GM21786 (cell line): Measurements from ENCODE around the gene ME3.

Source experiments
- ATAC-seq: cut with Tn5 transposase; IDR thresholded peaks from one replicate; pipeline ENCODE4 v1.9.1; 2021; ENCODE audit not compliant: unreplicated experiment

ME3 gene

DNA sequence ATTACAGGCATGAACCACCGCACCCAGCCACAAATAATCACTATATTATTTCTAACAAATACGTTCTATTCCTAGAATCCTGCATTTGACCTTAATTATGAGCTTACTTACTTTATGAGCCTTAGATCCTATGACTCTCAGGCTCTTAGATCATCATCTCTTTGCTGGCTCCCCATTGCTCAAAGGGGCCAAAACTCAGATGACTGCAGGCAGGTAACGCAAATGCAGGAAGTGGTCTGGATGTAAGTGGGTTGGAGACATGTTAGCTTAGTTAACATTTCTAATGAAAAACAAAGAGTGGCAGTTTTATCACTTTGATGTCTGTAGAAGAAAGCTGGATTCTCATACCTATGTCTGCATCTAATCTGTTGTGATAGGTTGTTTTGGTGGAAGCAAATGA lies 274.3 kb downstream of the ME3 start:
- ATAC-seq = no peak

DNA sequence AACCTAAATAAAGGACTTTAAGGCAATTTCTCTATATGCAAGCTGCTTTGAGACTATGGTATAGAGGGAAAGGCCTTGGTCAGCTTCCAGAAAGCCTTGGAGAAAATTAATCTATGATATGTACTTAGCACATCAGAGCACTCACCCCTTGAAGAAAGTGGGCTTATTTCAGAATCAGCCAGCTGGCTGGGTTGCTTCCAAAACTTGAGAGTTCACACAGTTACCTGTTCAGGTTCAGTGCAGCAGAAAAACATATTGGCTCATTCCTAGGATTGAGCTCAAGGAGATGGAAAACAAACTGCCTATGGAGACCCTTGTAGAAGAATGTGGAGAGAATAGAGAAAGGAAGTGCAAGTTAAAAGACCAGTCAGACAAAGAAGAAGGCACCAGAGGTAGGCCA lies 275.1 kb downstream of the ME3 start:
- ATAC-seq = no peak

DNA sequence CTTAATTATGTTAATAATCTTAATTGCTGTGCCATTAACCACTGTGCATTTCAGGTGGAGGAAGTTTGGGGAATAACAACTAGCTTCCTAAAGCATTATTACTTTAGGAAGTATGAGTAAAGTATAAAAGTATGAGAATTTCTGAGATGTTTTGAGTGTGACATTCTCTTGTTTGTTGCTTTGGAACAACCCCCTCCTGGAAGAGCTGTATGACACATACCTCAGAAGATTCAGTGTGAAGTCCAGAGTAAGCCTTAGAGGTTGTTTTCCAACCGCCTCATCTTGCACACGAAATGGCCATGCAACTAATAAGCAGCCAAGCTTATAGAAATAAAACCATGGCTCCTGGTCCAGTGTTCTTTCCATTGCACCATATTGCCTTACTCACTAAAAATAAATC lies 276.0 kb downstream of the ME3 start:
- ATAC-seq = no peak

DNA sequence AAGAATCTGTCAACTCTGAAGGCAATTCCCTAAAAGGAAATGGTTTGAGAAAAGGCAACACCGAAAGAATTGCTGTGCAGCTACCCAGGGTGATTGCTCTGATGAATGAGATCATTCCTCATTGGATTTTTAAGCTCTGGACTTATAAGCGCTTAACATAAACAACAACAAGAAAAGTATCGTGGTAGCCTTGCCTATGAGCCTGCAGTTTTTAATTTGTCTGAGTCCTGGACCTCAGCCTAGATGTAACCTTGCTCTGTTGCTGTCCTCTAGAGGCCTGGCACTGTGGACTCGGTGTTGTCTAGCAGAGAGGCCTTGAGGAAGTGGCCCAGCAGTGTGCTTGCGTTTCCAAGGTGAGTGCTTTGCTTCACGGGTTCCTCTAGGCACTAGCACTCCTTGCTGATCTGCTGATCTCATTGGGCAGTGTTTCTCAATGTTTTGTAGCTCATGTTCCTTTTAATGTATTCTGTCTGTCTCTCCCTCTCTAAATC lies 277.3 kb downstream of the ME3 start:
- ATAC-seq = no peak
